ENCODE measurements around the gene CALML6. TPM values are rescaled to one million over a fixed set of nuclear protein-coding genes. Genes with fewer than 3 reads are reported as not detected.

CALML6 gene
- total RNA-seq, 1 donor, result under 0.01 TPM

GRCh38 chr1:1875932-1876331 is 39.1 kb upstream of the CALML6 start:
- no peak overlapping the region for H3K4me3 ChIP-seq (ENCODE audit: low read depth, low read length)
- DNase-seq (ENCODE audit: low read depth), result no peak
- TF ChIP-seq, protein P1, sequence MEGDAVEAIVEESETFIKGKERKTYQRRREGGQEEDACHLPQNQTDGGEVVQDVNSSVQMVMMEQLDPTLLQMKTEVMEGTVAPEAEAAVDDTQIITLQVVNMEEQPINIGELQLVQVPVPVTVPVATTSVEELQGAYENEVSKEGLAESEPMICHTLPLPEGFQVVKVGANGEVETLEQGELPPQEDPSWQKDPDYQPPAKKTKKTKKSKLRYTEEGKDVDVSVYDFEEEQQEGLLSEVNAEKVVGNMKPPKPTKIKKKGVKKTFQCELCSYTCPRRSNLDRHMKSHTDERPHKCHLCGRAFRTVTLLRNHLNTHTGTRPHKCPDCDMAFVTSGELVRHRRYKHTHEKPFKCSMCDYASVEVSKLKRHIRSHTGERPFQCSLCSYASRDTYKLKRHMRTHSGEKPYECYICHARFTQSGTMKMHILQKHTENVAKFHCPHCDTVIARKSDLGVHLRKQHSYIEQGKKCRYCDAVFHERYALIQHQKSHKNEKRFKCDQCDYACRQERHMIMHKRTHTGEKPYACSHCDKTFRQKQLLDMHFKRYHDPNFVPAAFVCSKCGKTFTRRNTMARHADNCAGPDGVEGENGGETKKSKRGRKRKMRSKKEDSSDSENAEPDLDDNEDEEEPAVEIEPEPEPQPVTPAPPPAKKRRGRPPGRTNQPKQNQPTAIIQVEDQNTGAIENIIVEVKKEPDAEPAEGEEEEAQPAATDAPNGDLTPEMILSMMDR (IDR thresholded peaks at IDR 0.05; ENCODE audit: insufficient read depth, low read depth, low read length), result no peak

GRCh38 chr1:1876335-1876930 is 38.6 kb upstream of the CALML6 start:
- no peak overlapping the region for H3K4me3 ChIP-seq (ENCODE audit: low read depth, low read length)
- TF ChIP-seq, protein P1 (IDR thresholded peaks at IDR 0.05; ENCODE audit: insufficient read depth, low read depth, low read length), result no peak
- no peak for DNase-seq (ENCODE audit: low read depth)

GRCh38 chr1:1877865-1878436 is 37.1 kb upstream of the CALML6 start:
- TF ChIP-seq, protein P1 (IDR thresholded peaks at IDR 0.05; ENCODE audit: insufficient read depth, low read depth, low read length), result no peak
- no peak overlapping the region for H3K4me3 ChIP-seq (ENCODE audit: low read depth, low read length)
- DNase-seq (ENCODE audit: low read depth), result no peak

DNA sequence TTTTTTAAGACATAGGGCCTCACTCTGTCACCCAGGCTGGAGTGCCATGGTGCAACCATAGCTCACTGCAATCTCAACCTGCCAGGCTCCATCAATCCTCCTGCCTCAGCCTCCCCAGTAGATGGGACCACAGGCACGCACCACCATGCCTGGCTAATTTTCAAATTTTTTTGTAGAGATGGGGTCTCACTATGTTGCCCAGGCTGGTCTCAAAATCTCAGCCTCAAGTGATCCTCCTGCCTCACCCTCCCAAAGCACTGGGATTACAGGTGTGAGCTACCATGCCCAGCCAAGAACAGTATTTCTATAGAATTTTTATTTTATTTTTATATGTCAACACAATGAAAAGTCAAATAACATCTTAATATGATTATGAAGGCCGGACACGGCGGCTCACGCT is 35.1 kb upstream of the CALML6 start:
- no peak overlapping the region for H3K4me3 ChIP-seq (ENCODE audit: low read depth, low read length)
- TF ChIP-seq, protein P1 (IDR thresholded peaks at IDR 0.05; ENCODE audit: insufficient read depth, low read depth, low read length), result no peak
- DNase-seq (ENCODE audit: low read depth), result no peak

DNA sequence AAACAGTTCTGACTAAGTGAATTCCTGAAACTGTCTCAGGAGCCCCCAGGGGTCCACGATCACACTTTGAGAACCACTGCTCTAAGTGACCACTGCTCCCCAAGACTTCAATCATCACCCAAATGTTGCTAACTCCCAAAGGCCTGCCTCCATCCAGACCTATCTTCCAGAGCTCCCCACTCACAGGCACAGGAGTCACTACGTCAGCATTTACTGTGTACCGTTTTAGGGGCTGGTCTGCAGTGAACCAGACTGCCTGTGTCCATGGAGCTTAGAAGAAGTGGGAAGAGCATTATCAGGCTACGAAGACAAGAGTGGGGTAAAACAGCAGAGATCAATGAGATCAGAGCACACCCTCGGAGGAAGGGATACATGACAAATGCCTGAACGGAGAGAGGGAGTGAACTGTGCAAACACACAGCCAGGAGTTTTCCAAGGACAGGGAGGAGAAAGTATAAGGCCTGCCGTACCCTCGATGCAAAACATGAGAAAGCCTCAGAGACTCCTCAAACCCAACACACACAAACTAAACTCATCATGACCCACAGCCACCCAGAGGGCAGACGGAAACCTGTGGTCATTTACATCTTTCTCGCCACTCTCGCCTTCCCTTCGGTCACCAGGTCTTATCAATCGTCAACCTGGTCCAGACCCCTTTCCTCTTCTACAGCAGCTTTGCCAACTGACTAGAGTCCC is 34.3 kb upstream of the CALML6 start:
- no peak overlapping the region for H3K4me3 ChIP-seq (ENCODE audit: low read depth, low read length)
- TF ChIP-seq, protein P1 (IDR thresholded peaks at IDR 0.05; ENCODE audit: insufficient read depth, low read depth, low read length), result no peak
- DNase-seq (ENCODE audit: low read depth), result no peak

DNA sequence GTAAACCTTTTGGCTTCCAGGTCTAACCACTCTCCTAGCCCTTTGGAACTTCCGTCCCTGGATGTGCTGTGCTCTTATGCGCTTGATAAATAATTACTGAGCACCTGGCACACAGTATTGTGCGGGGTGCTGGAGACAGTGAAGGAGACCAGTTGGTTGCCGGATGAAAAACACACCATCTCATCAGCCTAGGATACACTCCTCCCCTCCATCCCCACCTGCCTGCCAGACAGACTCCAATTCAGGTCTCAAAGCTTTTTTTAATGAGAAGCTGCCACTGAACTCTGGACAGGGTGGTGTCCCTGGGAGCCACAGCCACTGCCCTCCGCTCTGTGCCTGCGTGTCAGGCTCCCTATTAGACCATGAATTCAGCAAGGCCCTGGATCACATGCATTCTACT is 33.3 kb upstream of the CALML6 start:
- no peak for DNase-seq (ENCODE audit: low read depth)
- TF ChIP-seq, protein P1 (IDR thresholded peaks at IDR 0.05; ENCODE audit: insufficient read depth, low read depth, low read length), result no peak
- H3K4me3 ChIP-seq (ENCODE audit: low read depth, low read length), result no peak overlapping the region

All from fibroblast of villous mesenchyme (primary cell).